Small intestine (tissue), 7 donors: Measurements from ENCODE around the gene BCR. TPM values are rescaled to one million over a fixed set of nuclear protein-coding genes. Genes with fewer than 3 reads are reported as not detected.
"Not testable (repeated sequence)": the region's sequence is repeated elsewhere in the genome, so short reads cannot be mapped to it uniquely, and the experiment has no call there.

Source experiments
- DNase-seq, 2 donors: peaks; one replicate each; pipeline versions ENCODE4 v3.0.0 to v3.0.0-alpha.2; 2013
- FAIRE-seq: peaks from 2 replicates; lab custom pipeline; 2012; peaks lifted over from hg19 to GRCh38; lab: Jason Lieb, UNC
- H3K27ac ChIP-seq, 3 donors: one replicate each; pipeline ENCODE4 v1.5.1; 2013; ENCODE audit warnings: low read length in 2 of 3, mild to moderate bottlenecking in 2 of 3, control low read depth in 1 of 3, inconsistent platforms in 1 of 3, low read depth in 1 of 3, moderate library complexity in 1 of 3
- H3K27me3 ChIP-seq, 3 donors: one replicate each; pipeline ENCODE4 v1.6.1; 2013; ENCODE audit warnings: low read length in 3 of 3, inconsistent platforms in 1 of 3; ENCODE audit not compliant: control insufficient read depth in 3 of 3, insufficient read depth in 3 of 3
- H3K36me3 ChIP-seq, 3 donors: one replicate each; pipeline ENCODE4 v1.6.1; 2013; ENCODE audit warnings: low read length in 3 of 3, inconsistent platforms in 1 of 3, low read depth in 1 of 3, mild to moderate bottlenecking in 1 of 3, moderate library complexity in 1 of 3; ENCODE audit not compliant: control insufficient read depth in 3 of 3, insufficient read depth in 2 of 3
- H3K4me1 ChIP-seq, 3 donors: one replicate each; pipeline ENCODE4 v1.6.1; 2013; ENCODE audit warnings: low read length in 2 of 3, inconsistent platforms in 1 of 3, low read depth in 1 of 3, mild to moderate bottlenecking in 1 of 3, moderate library complexity in 1 of 3; ENCODE audit not compliant: control insufficient read depth in 3 of 3, insufficient read depth in 2 of 3
- H3K4me3 ChIP-seq, 3 donors: one replicate each; pipeline ENCODE4 v1.5.1; 2013; ENCODE audit warnings: low read length in 3 of 3, control low read depth in 1 of 3, inconsistent platforms in 1 of 3, low read depth in 1 of 3, mild to moderate bottlenecking in 1 of 3, moderate library complexity in 1 of 3
- H3K9me3 ChIP-seq, 2 donors: one replicate each; pipeline ENCODE4 v1.6.1; 2013; ENCODE audit warnings: low read depth in 1 of 2, low read length in 1 of 2; ENCODE audit not compliant: control insufficient read depth in 2 of 2, insufficient read depth in 1 of 2
- WGBS, 3 donors: extraction: QIAGEN DNeasy Blood & Tissue Kit; methylation state at CpG; one replicate each; pipeline ENCODE4 v1.1.7; 2013; 5-methylcytosine and 5-hydroxymethylcytosine counted together
- polyA plus RNA-seq, 4 donors: library from polyadenylated mRNA; stranded (reverse) in 3 of 4; unstranded in 1 of 4; fragments of 200-250 nt in 3 of 4; fragments of 120-200 nt in 1 of 4; gene quantifications; one replicate each; pipeline versions ENCODE4 v1.2.1 to v1.2.3, GENCODE V29; 2013
- donor health status: healthy with polysubstance abuse.
- donor health status: control.
- donor health status: control.
- donor health status: Bipolar disorder and iron deficiency.
- donor health status: healthy.

BCR gene
- polyA plus RNA-seq, 4 donors = 8.9 to 27.9 (median 19.7) TPM

GRCh38 chr22:23359583-23360123 lies 179.3 kb downstream of the BCR start:
- H3K4me3 ChIP-seq = no peak overlapping the region
- DNase-seq (no peak), FAIRE-seq (no peak)
- WGBS, 3 donors = 58 to 63% (median 63%) methylated on average over 5 of the region's 5 CpGs
- H3K27me3 ChIP-seq = no peaks in the 10 kb centered on the region
- no peak overlapping the region for H3K27ac ChIP-seq
- H3K4me1 ChIP-seq = no peaks in the 10 kb centered on the region
- no peaks in the 10 kb centered on the region for H3K36me3 ChIP-seq
- H3K9me3 ChIP-seq = no peaks in the 10 kb centered on the region

GRCh38 chr22:23361676-23362075 lies 181.4 kb downstream of the BCR start:
- DNase-seq (no peak), FAIRE-seq (no peak)
- Histone ChIP-seq H3K36me3 (no peaks in the 10 kb centered on the region), H3K4me3 (no peak overlapping the region), H3K4me1 (no peaks in the 10 kb centered on the region), H3K27me3 (no peaks in the 10 kb centered on the region), H3K27ac (no peak overlapping the region), H3K9me3 (no peaks in the 10 kb centered on the region)

GRCh38 chr22:23363683-23364082 lies 183.4 kb downstream of the BCR start:
- DNase-seq (no peak), FAIRE-seq (no peak)
- H3K27me3 ChIP-seq = peaks cover 0 to 2% (median 2%) of the 10 kb centered on the region in 3 donors
- no peaks in the 10 kb centered on the region for H3K36me3 ChIP-seq
- no peak overlapping the region for H3K4me3 ChIP-seq
- H3K4me1 ChIP-seq = no peaks in the 10 kb centered on the region
- 61 to 71% (median 71%) methylated on average over 3 of the region's 3 CpGs for WGBS, 3 donors
- no peak overlapping the region for H3K27ac ChIP-seq
- no peaks in the 10 kb centered on the region for H3K9me3 ChIP-seq

GRCh38 chr22:23364389-23364788 lies 184.1 kb downstream of the BCR start:
- no peak for FAIRE-seq
- Histone ChIP-seq H3K9me3 (no peaks in the 10 kb centered on the region), H3K27me3 (peaks cover 0 to 2% (median 2%) of the 10 kb centered on the region in 3 donors), H3K4me3 (no peak overlapping the region), H3K27ac (no peak overlapping the region), H3K36me3 (no peaks in the 10 kb centered on the region), H3K4me1 (no peaks in the 10 kb centered on the region)
- WGBS, 3 donors = 62 to 74% (median 66%) methylated on average over 3 of the region's 3 CpGs
- no peak for DNase-seq

- DNase-seq (no peak), FAIRE-seq (no peak)
- WGBS, 3 donors = 66 to 83% (median 73%) methylated on average over 6 of the region's 6 CpGs
- H3K4me3 ChIP-seq = no peak overlapping the region
- no peaks in the 10 kb centered on the region for H3K4me1 ChIP-seq
- H3K9me3 ChIP-seq = no peaks in the 10 kb centered on the region
- peaks cover 0 to 2% (median 2%) of the 10 kb centered on the region in 3 donors for H3K27me3 ChIP-seq
- no peak overlapping the region for H3K27ac ChIP-seq
- no peaks in the 10 kb centered on the region for H3K36me3 ChIP-seq
Observed at GRCh38 chr22:23365524-23365923, 185.2 kb downstream of the BCR start.

- no peak for FAIRE-seq
- H3K4me3 ChIP-seq = no peak overlapping the region
Observed at GRCh38 chr22:23365961-23366360, 185.7 kb downstream of the BCR start.

GRCh38 chr22:23367196-23367595 lies 186.9 kb downstream of the BCR start:
- not testable (repeated sequence) for H3K27me3 ChIP-seq, H3K4me1 ChIP-seq, DNase-seq, H3K36me3 ChIP-seq, H3K9me3 ChIP-seq, H3K4me3 ChIP-seq, FAIRE-seq, H3K27ac ChIP-seq
- WGBS, 3 donors = 6 to 24% (median 22%) methylated on average over 3 of the region's 3 CpGs

More at GRCh38 chr22:23365961-23366360, 185.7 kb downstream of the BCR start:
- Histone ChIP-seq H3K36me3 (no peaks in the 10 kb centered on the region), H3K9me3 (no peaks in the 10 kb centered on the region), H3K27ac (no peak overlapping the region), H3K4me1 (no peaks in the 10 kb centered on the region), H3K27me3 (peaks cover 0 to 2% (median 2%) of the 10 kb centered on the region in 3 donors)
- no peak for DNase-seq
- WGBS, 3 donors = 71 to 85% (median 83%) methylated on average over 4 of the region's 4 CpGs
